Adrenal gland (tissue), 5 donors: ENCODE data around the gene SPRR3.

ENCODE experiments used
- CTCF ChIP-seq, 6 experiments: fragments of 450-650 bp in 4 of 6; fragments of 200-600 bp in 2 of 6; sonication (generic) in 1 of 6; IDR thresholded peaks; 1 replicate in 5 of 6; 2 replicates in 1 of 6; pipeline versions ENCODE4 v1.5.1 to v1.8.0; 2016 to 2021; ENCODE audit warnings: antibody characterized with exemption in 6 of 6, mild to moderate bottlenecking in 2 of 6, moderate library complexity in 1 of 6
- POLR2A ChIP-seq, 2 donors: fragments of 450-650 bp; IDR thresholded peaks; one replicate each; pipeline ENCODE4 v1.6.1; 2017; ENCODE audit warnings: antibody characterized with exemption in 2 of 2, mild to moderate bottlenecking in 2 of 2, moderate library complexity in 1 of 2
- donor health status: DM: no; HTN: no; CAD: no.

DNA sequence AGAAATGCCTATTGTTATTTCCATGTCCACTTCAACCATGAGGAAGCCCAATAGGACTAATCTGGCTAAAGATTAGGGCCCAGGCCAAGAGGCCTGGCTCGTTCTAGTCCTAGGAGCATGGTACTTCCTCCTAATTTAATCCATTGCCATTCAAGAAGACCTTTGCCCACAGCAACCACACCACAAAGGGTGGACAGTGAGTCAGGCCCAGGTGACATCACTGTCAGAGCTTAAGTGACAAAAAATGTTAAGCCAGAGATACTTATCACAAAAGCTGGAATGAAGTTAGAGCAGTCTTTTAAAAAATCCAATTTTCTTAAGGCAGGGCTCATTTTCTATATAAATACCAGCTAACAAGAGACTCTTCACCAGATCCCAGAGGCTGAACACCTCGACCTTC, at the start of gene SPRR3:
- no peak for TF ChIP-seq CTCF (IDR thresholded peaks at IDR 0.05)
- no peak for TF ChIP-seq POLR2A (IDR thresholded peaks at IDR 0.05)
